ENCODE results near the gene POLR2H. TPM values are rescaled to one million over a fixed set of nuclear protein-coding genes. Genes with fewer than 3 reads are reported as not detected.

The POLR2H gene
- total RNA-seq, 1 donor from 2014 or later = 90.5 TPM

DNA sequence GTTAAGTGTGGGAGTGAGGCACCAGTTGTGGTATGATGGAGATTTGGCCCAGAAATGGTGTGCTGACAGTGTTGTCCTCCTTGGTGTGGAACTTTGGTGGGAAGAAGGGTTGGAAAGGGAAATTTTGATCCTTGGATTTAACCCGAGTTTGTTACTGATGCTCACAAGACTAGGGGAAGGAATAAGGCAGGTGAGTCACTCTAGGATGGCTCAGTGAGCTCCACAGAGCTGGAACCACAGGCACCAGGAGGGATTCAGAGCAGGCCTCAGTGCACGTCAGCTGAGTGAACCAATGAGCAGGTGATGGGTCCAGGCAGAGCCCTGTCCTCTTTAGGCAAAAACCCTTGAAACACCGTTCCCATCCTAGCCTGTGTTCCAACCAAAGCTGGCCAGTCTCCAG, 29.8 kb downstream of the POLR2H start:
- no peaks in the 10 kb centered on the region for H3K36me3 Mint-ChIP-seq (ENCODE audit: insufficient read depth)
- TF ChIP-seq, protein P1, sequence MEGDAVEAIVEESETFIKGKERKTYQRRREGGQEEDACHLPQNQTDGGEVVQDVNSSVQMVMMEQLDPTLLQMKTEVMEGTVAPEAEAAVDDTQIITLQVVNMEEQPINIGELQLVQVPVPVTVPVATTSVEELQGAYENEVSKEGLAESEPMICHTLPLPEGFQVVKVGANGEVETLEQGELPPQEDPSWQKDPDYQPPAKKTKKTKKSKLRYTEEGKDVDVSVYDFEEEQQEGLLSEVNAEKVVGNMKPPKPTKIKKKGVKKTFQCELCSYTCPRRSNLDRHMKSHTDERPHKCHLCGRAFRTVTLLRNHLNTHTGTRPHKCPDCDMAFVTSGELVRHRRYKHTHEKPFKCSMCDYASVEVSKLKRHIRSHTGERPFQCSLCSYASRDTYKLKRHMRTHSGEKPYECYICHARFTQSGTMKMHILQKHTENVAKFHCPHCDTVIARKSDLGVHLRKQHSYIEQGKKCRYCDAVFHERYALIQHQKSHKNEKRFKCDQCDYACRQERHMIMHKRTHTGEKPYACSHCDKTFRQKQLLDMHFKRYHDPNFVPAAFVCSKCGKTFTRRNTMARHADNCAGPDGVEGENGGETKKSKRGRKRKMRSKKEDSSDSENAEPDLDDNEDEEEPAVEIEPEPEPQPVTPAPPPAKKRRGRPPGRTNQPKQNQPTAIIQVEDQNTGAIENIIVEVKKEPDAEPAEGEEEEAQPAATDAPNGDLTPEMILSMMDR (IDR thresholded peaks at IDR 0.05; ENCODE audit: unreplicated experiment) = no peak
- no peaks in the 10 kb centered on the region for H3K4me1 Mint-ChIP-seq (ENCODE audit: low read depth)
- H3K4me3 Mint-ChIP-seq (ENCODE audit: low read depth) = no peak overlapping the region
- peaks cover 15% of the 10 kb centered on the region for H3K27me3 Mint-ChIP-seq
- no peaks in the 10 kb centered on the region for H3K9me3 Mint-ChIP-seq (ENCODE audit: low read depth)
- no peak for DNase-seq (ENCODE audit: low spot score, unreplicated experiment)
- no peak overlapping the region for H3K27ac Mint-ChIP-seq

DNA sequence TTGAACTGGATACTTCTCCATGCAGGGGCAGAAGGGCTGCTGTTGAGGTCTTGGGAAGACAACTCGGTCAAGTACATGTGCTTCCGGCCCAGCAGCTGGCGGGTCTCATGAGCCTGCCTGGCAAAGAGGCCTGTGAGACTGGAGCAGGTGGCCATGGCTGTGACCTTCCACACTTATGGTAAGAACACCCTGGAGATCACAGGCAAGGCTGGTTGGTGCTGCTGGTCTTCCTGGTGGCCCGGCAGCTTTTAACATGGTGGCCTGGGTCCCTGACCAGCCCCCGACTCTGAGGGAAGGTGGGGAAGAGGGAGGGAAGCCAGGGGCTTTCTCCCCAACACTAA, 33.8 kb downstream of the POLR2H start:
- H3K9me3 Mint-ChIP-seq (ENCODE audit: low read depth) = no peaks in the 10 kb centered on the region
- no peaks in the 10 kb centered on the region for H3K36me3 Mint-ChIP-seq (ENCODE audit: insufficient read depth)
- no peak for DNase-seq (ENCODE audit: low spot score, unreplicated experiment)
- no peaks in the 10 kb centered on the region for H3K4me1 Mint-ChIP-seq (ENCODE audit: low read depth)
- no peak overlapping the region for H3K4me3 Mint-ChIP-seq (ENCODE audit: low read depth)
- H3K27me3 Mint-ChIP-seq = peaks cover 25% of the 10 kb centered on the region
- H3K27ac Mint-ChIP-seq = no peak overlapping the region
- TF ChIP-seq, protein P1 (IDR thresholded peaks at IDR 0.05; ENCODE audit: unreplicated experiment) = no peak

DNA sequence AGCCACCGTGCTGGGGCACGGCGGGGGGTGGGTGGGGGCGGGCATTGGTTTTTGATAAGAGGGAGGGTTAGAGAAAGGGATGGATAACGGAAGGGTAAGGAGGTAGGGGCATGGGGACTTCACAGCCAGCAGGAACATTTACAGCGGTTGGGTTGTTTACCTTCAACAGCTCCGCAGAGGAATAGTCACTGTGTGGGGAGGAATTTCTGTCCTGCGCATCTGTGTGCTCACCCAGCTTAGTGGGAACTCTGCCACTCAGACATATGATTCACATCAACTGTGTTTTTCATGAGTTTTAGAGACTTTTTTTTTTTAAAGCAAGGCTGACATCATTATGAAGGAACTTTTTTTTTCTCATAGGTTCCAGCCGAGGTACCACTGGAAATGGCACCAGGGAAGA, 37.9 kb downstream of the POLR2H start:
- TF ChIP-seq, protein P1 (IDR thresholded peaks at IDR 0.05; ENCODE audit: unreplicated experiment) = no peak
- peaks cover 28% of the 10 kb centered on the region for H3K27me3 Mint-ChIP-seq
- no peak overlapping the region for H3K4me3 Mint-ChIP-seq (ENCODE audit: low read depth)
- no peak for DNase-seq (ENCODE audit: low spot score, unreplicated experiment)
- H3K36me3 Mint-ChIP-seq (ENCODE audit: insufficient read depth) = no peaks in the 10 kb centered on the region
- H3K4me1 Mint-ChIP-seq (ENCODE audit: low read depth) = no peaks in the 10 kb centered on the region
- H3K9me3 Mint-ChIP-seq (ENCODE audit: low read depth) = no peaks in the 10 kb centered on the region
- no peak overlapping the region for H3K27ac Mint-ChIP-seq

DNA sequence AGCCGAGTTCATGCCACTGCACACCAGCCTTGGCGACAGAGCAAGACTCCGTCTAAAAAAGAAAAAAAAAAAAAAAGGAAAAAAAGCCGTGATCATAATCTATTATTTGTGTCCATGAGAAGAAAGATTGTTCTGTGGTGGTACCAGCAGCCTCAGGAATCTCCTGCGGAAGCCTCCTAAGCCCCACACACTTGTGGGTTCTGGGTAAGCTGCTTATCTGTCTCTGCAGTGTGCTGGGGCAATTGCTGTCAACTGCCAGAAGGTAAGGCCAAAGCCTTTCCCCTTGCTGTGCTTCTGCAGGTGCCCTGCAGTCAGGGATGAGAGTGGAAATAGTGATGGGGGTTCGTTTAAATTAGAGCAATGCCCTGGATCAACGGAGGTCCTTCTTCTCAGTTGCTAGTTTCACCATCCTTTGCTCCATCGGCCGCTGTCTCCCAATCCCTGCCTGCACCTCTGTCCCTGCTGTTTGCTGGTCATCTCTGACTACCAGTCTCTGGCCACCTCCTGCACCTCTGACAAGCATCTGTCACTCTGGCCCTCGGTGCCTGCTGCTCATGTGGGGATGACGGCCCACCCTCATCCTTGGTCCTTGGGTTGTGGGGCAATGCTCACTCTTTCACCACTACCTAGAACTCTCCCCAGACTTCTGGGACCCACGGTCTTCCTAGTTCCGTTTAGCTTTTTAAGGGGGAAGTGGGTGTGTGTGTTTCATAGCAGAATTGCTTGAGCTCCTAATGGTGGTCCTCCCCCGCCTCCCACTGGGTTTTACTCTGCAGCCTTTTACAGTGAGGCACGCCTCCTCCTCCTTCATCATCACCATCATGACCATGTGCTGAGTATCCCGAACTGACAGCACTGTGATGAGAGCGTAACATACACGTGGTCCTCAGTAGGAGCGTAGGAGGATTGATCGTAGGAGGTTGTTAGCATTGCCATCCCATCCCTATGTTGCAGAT, 43.8 kb downstream of the POLR2H start:
- Mint-ChIP-seq H3K27ac (no peak overlapping the region), H3K4me1 (ENCODE audit: low read depth) (no peaks in the 10 kb centered on the region), H3K27me3 (peaks cover 24% of the 10 kb centered on the region), H3K9me3 (ENCODE audit: low read depth) (no peaks in the 10 kb centered on the region), H3K36me3 (ENCODE audit: insufficient read depth) (no peaks in the 10 kb centered on the region), H3K4me3 (ENCODE audit: low read depth) (no peak overlapping the region)
- TF ChIP-seq, protein P1 (IDR thresholded peaks at IDR 0.05; ENCODE audit: unreplicated experiment) = no peak
- DNase-seq (ENCODE audit: low spot score, unreplicated experiment) = no peak

DNA sequence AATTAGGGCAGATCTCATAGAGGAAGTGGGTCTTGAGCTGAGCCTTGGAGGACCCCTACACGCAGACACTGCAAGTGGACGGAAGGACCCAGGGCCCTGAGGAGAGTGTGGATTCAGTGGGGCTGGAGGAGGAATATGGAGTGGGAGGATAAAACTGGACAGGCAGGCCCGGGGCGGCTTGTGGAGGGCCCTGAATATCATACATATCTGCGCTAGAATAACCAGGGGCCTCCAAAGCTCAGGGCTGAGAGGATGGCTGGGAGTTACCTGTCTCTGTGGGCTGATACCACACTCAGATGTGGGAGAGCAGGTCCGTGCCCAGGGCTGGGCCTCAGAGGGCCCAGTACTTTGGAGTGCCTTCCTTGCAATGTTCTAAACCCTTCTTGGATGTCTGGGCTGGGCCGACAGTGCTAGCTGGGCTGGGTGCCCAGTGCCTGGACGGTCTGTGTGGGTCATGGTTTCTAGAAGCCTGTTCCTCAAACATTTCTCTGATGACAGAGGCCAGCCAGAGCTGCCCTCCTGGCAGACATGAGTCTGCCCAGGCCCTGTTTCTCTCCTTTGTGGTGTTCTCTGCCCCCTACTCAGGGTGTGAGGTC, 47.9 kb downstream of the POLR2H start:
- H3K27me3 Mint-ChIP-seq = peaks cover 9% of the 10 kb centered on the region
- DNase-seq (ENCODE audit: low spot score, unreplicated experiment) = no peak
- no peak overlapping the region for H3K4me3 Mint-ChIP-seq (ENCODE audit: low read depth)
- no peaks in the 10 kb centered on the region for H3K9me3 Mint-ChIP-seq (ENCODE audit: low read depth)
- H3K4me1 Mint-ChIP-seq (ENCODE audit: low read depth) = no peaks in the 10 kb centered on the region
- H3K36me3 Mint-ChIP-seq (ENCODE audit: insufficient read depth) = no peaks in the 10 kb centered on the region
- no peak overlapping the region for H3K27ac Mint-ChIP-seq
- TF ChIP-seq, protein P1 (IDR thresholded peaks at IDR 0.05; ENCODE audit: unreplicated experiment) = no peak

Measured in progenitor cell of endocrine pancreas (in vitro differentiated cells).